GM19438 (cell line): ENCODE data around the gene PSME3IP1.
"Not testable (repeated sequence)": the region's sequence is repeated elsewhere in the genome, so short reads cannot be mapped to it uniquely, and the experiment has no call there.

ENCODE experiments used
- ATAC-seq: cut with Tn5 transposase; IDR thresholded peaks from one replicate; pipeline ENCODE4 v1.9.1; 2021; ENCODE audit warnings: low read depth; ENCODE audit not compliant: unreplicated experiment

PSME3IP1 gene

GRCh38 chr16:57185945-57186871 lies at the start of gene PSME3IP1, which contains the start of gene RSPRY1:
TSS of gene PSME3IP1 (minus strand) at chr16:57186039. CDS start at chr16:57173854, 12,185 bp downstream.
TSS of gene RSPRY1 (plus strand) at chr16:57186329. CDS start at chr16:57204659, 18,330 bp downstream.
- ATAC-seq = peak; percentile 95

GRCh38 chr16:57235128-57236021 lies 49.5 kb upstream of the PSME3IP1 start:
- ATAC-seq = no peak

- no peak for ATAC-seq
Measured at GRCh38 chr16:57234707-57235092, 48.9 kb upstream of the PSME3IP1 start.

GRCh38 chr16:57233944-57234706 lies 48.3 kb upstream of the PSME3IP1 start:
- no peak for ATAC-seq

- no peak for ATAC-seq
Measured at GRCh38 chr16:57231821-57232350, 46.0 kb upstream of the PSME3IP1 start.

GRCh38 chr16:57229079-57229478 lies 43.2 kb upstream of the PSME3IP1 start:
- ATAC-seq = no peak

- ATAC-seq = no peak
Measured at GRCh38 chr16:57226701-57227621, 41.1 kb upstream of the PSME3IP1 start.

GRCh38 chr16:57225978-57226377 lies 40.1 kb upstream of the PSME3IP1 start:
- no peak for ATAC-seq

GRCh38 chr16:57224651-57225335 lies 39.0 kb upstream of the PSME3IP1 start:
- no peak for ATAC-seq

GRCh38 chr16:57223057-57223456 lies 37.2 kb upstream of the PSME3IP1 start:
- ATAC-seq = no peak

- ATAC-seq = no peak
Measured at GRCh38 chr16:57216968-57217367, 31.1 kb upstream of the PSME3IP1 start.

GRCh38 chr16:57213462-57213861 lies 27.6 kb upstream of the PSME3IP1 start:
- ATAC-seq = no peak

- no peak for ATAC-seq
Measured at GRCh38 chr16:57209780-57210179, 23.9 kb upstream of the PSME3IP1 start.

- ATAC-seq = no peak
Measured at GRCh38 chr16:57208926-57209325, 23.1 kb upstream of the PSME3IP1 start.

GRCh38 chr16:57204675-57205074 lies 18.8 kb upstream of the PSME3IP1 start:
- no peak for ATAC-seq

GRCh38 chr16:57203451-57203850 lies 17.6 kb upstream of the PSME3IP1 start:
- no peak for ATAC-seq

GRCh38 chr16:57202095-57202886 lies 16.5 kb upstream of the PSME3IP1 start:
- no peak for ATAC-seq

- not testable (repeated sequence) for ATAC-seq
Measured at GRCh38 chr16:57200926-57201325, 15.1 kb upstream of the PSME3IP1 start.
